Endothelial cell (in vitro differentiated cells): ENCODE measurements around the gene SLC24A3. TPM values are rescaled to one million over a fixed set of nuclear protein-coding genes. Genes with fewer than 3 reads are reported as not detected.

Experiments used
- DNase-seq: peaks from one replicate; pipeline ENCODE4 v3.0.0; 2021; ENCODE audit warnings: low spot score
- H3K27ac Mint-ChIP-seq: one replicate; pipeline ENCODE4 v1.8.0; 2021; ENCODE audit warnings: mixed read lengths, inconsistent platforms; ENCODE audit not compliant: unreplicated experiment
- H3K27me3 Mint-ChIP-seq: one replicate; pipeline ENCODE4 v1.8.0; 2021; ENCODE audit warnings: mild to moderate bottlenecking, moderate library complexity, mixed read lengths, inconsistent platforms; ENCODE audit not compliant: unreplicated experiment
- H3K36me3 Mint-ChIP-seq: one replicate; pipeline ENCODE4 v1.8.0; 2021; ENCODE audit warnings: mild to moderate bottlenecking, low read depth, mixed read lengths, inconsistent platforms; ENCODE audit not compliant: unreplicated experiment
- H3K4me1 Mint-ChIP-seq: one replicate; pipeline ENCODE4 v1.8.0; 2021; ENCODE audit warnings: mild to moderate bottlenecking, mixed read lengths, inconsistent platforms; ENCODE audit not compliant: unreplicated experiment
- H3K4me3 Mint-ChIP-seq: one replicate; pipeline ENCODE4 v1.8.0; 2021; ENCODE audit warnings: mild to moderate bottlenecking, mixed read lengths, inconsistent platforms; ENCODE audit not compliant: unreplicated experiment
- H3K9me3 Mint-ChIP-seq: one replicate; pipeline ENCODE4 v1.8.0; 2021; ENCODE audit warnings: mixed read lengths, inconsistent platforms; ENCODE audit not compliant: unreplicated experiment
- CTCF ChIP-seq: fragments of 200-600 bp; sonication (generic); IDR thresholded peaks from one replicate; pipeline ENCODE4 v1.5.0; 2021; ENCODE audit warnings: antibody characterized with exemption; ENCODE audit not compliant: unreplicated experiment
- total RNA-seq: library from RNA; stranded (reverse); fragmentation: NEBNext Ultra II Directional; extraction: Animal tissue kit (Norgen Biotek cat#: 25700); gene quantifications from one replicate; pipeline ENCODE4 v1.2.1, GENCODE V29; 2021; ENCODE audit not compliant: unreplicated experiment

The SLC24A3 gene
- total RNA-seq, 1 donor from 2014 or later = 0.15 TPM

GRCh38 chr20:19695081-19695480 lies 482.6 kb downstream of the SLC24A3 start:
- Mint-ChIP-seq H3K27ac (no peak overlapping the region), H3K4me1 (peaks cover 30% of the 10 kb centered on the region), H3K9me3 (no peaks in the 10 kb centered on the region), H3K4me3 (no peak overlapping the region), H3K36me3 (no peaks in the 10 kb centered on the region), H3K27me3 (no peaks in the 10 kb centered on the region)
- no peak for TF ChIP-seq CTCF
- DNase-seq = no peak

- Mint-ChIP-seq H3K4me3 (no peak overlapping the region), H3K4me1 (peaks cover 20% of the 10 kb centered on the region), H3K9me3 (no peaks in the 10 kb centered on the region), H3K27ac (no peak overlapping the region), H3K36me3 (no peaks in the 10 kb centered on the region), H3K27me3 (no peaks in the 10 kb centered on the region)
- no peak for DNase-seq
- no peak for TF ChIP-seq CTCF
Observed at GRCh38 chr20:19696620-19697019, 484.2 kb downstream of the SLC24A3 start.

DNA sequence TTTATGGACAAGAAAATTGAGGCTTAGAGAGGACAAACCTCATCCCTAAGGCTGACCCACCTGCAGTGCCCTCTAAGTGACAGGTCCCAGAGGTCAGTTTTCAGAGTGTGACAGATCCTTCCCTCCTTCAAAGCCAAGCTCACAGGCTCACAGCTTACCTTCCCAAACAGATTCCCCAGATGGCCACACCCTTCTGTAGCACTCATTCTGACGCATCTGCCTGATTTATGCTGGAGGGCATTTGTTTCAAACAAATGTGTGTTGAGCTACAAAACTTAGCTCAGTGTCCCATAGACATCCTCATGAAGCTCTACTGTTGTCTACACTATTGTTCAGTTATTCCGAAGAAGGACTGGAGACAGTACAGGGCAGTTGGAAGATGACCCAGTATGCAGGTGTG lies 485.0 kb downstream of the SLC24A3 start:
- H3K27me3 Mint-ChIP-seq = no peaks in the 10 kb centered on the region
- no peak for DNase-seq
- no peak for TF ChIP-seq CTCF
- no peaks in the 10 kb centered on the region for H3K36me3 Mint-ChIP-seq
- H3K4me1 Mint-ChIP-seq = peaks cover 20% of the 10 kb centered on the region
- H3K4me3 Mint-ChIP-seq = no peak overlapping the region
- no peak overlapping the region for H3K27ac Mint-ChIP-seq
- no peaks in the 10 kb centered on the region for H3K9me3 Mint-ChIP-seq

- H3K36me3 Mint-ChIP-seq = no peaks in the 10 kb centered on the region
- no peak overlapping the region for H3K27ac Mint-ChIP-seq
- H3K27me3 Mint-ChIP-seq = peaks cover 2% of the 10 kb centered on the region
- H3K4me1 Mint-ChIP-seq = peaks cover 20% of the 10 kb centered on the region
- no peak for TF ChIP-seq CTCF
- H3K9me3 Mint-ChIP-seq = no peaks in the 10 kb centered on the region
- H3K4me3 Mint-ChIP-seq = no peak overlapping the region
- no peak for DNase-seq
Observed at GRCh38 chr20:19699180-19699971, 486.9 kb downstream of the SLC24A3 start.

DNA sequence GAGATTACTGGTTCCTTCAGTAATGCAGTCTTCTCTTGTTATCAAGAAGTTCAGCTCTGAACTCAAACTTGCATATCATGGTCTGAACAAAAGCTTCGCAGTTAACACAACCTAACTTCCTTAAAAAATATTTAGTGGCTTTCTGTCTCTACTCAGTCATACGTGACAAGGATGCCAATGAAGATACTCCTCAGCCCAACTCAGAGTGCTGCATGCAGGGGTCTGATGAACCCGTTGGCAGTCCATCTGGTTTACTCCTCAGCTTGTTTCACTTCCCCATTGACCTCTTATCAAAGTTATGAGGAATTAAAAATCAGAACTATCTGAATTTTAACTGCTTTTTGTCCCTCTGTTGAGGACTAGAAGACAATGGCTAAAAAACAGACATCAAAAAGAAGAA lies 489.0 kb downstream of the SLC24A3 start:
- Mint-ChIP-seq H3K4me3 (no peak overlapping the region), H3K27ac (no peak overlapping the region), H3K9me3 (no peaks in the 10 kb centered on the region), H3K27me3 (peaks cover 4% of the 10 kb centered on the region), H3K4me1 (peaks cover 6% of the 10 kb centered on the region), H3K36me3 (no peaks in the 10 kb centered on the region)
- no peak for TF ChIP-seq CTCF
- DNase-seq = no peak
